GM12878 (cell line): ENCODE results near the gene DQX1.

Experiments
- TAF1 ChIP-seq: IDR thresholded peaks from 2 replicates; pipeline ENCODE4 v1.6.1; 2011; ENCODE audit warnings: mild to moderate bottlenecking, low read depth, low read length, borderline replicate concordance
- ZBTB33 ChIP-seq: fragments of 450-650 bp; IDR thresholded peaks from 2 replicates; pipeline ENCODE4 v1.6.1; 2017; ENCODE audit warnings: mild to moderate bottlenecking

DNA sequence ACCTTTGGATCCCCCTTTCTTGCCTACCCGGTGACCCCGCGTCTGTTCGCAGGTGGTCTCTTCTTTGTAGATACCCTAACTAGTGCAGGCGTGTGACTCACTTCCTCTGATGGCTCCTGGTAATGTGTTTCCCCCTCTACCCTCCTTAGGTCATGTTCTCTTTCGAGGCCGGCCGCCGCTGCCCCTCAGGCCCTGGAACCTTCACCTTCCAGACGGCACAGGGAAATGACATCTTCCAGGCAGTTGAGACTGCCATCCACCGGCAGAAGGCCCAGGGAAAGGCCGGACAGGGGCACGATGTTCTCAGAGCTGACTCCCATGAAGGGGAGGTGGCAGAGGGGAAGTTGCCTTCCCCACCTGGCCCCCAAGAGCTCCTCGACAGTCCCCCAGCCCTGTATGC is 30.1 kb upstream of the DQX1 start:
- TF ChIP-seq ZBTB33: no peak
- TF ChIP-seq TAF1: no peak
